HG03039 (cell line): ENCODE measurements around the gene MTOR.

Experiments
- ATAC-seq: cut with Tn5 transposase; IDR thresholded peaks from one replicate; pipeline ENCODE4 v1.9.1; 2021; ENCODE audit warnings: mild to moderate bottlenecking, moderate library complexity; ENCODE audit not compliant: unreplicated experiment

Gene MTOR

DNA sequence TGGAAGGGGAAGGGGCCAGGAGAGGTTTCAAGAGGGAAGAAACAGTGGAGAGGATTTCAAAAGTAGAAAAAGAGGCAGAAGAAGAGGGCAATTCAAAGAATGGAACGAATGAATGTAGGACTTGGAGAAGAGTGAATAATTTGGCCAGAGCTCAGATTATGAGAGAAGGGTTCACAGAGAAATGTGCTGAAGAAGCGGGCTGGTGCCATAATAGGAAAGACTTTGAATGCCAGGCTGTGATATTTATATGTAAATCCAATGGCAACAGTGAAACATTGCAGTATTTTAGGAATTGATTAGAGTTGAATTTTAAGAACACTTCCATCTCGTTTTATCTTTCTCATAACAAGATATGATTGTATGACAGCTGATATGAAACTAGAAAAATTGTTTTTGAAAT lies 109.2 kb downstream of the MTOR start:
- ATAC-seq: no peak

DNA sequence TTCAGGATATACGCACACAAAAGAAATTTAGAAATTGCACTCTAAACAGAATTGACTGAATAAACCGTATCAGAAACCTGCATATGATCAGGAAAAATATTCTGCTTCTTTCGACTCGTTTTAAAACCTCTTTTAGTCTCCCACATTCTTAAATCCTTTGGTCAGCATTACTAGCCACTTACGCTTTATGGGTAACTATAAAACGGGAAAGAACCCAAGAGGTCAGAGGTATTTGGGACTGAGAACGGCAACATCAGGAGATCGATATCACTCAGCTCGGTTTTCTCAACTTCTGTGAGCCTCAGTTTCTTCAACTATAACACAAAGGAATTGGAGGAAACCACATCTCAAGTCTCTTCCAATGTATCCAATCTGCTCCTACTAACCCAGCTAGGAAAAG lies 109.6 kb downstream of the MTOR start:
- ATAC-seq: no peak

DNA sequence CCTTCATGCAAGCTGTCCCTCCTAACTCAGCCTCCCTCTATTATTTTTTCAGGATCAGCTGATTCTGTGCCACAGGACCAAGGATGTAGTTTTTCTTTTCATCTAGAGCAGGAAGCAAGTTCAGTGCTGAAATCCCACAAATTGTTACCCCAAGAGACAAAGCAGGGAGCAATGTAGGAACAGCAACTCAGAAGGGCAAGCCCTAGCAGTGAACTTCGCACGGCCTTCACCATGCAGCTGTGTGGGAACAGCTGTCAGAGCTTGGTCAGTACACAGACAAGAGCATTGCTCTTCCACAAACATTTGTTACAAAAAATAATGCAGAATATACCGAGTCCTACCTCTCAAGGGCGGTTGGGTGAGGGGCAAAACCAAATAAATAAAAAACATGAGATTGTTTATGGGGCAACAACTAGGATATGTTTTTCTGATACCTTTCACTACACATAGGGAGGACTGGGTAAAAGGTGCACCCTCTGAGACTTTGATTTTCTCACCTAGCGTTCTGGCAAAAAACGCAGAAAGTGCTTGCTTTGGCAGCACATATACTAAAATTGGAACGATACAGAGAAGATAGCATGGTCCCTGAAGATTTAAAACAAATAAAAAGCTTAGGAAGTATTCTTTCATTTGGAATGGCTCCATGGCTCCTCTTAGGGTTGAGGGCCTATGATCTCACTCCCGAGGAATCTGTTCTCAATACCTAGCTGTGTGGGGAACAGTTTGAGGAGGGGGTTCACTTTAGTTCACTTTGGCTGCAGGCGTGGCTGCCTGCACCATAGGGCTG lies 110.3 kb downstream of the MTOR start:
- no peak for ATAC-seq

DNA sequence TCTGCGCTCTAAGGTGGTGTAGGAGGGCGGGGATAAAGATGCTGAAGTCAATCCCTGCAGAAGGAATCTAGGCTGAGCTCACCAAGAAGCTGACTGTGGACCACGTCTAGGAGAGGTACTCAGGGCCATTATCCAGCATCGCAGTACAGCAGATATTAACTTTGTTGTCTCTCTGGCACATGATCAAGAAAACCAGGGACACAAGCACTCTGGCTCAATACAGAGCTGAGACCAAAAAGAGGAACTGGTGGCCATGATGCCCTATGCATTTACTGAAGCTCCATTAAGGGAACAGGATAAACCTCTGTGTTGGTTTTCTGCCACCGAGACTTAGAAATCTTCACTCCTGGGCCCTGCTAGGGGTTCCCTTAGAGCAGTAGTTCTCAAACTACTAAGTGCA lies 111.2 kb downstream of the MTOR start:
- ATAC-seq: no peak

DNA sequence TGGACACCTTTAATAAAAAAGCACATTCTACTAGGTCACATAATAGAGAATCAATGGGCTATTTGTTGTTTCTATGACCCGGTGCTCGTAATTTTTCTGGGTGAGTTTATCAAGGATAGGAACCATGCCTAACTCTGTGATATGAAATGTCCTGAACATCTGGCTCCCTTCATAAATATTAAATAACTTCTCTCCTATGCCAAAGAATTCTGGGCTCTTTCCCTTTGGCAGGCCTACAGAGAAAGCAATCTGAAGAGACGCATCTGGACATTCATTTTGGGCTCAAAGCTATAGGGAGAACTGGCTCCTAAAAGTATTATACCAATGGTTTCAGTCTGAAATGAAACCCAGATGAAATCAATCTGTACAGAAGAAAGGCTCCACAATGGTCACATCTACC lies 112.0 kb downstream of the MTOR start:
- ATAC-seq: no peak

DNA sequence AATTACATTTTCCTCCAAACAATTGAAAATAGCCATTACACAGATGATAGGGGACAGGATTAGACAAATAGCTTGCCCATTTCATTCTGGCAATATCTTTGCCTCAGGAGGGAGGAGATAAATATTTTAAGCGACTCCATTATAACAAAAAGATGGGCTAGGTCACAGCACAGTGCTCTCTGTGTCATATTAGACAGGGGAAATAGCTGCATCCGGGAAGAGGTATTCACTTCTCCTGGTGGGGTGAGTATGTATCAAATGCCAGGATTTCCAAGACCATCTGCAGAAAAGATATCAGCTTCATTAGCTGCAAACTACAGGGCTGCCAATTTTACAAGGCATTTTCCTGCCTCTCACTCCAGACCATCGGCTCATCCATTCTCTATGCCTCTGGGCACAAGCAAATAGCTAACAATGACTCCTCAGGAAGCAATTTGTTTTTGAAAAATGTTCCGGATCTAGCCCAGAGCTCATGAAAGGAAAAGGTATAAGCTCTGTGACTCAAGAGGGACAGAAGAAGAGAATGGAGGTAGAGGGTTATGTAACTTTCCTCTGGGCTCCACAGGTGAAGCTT lies 115.1 kb downstream of the MTOR start:
- no peak for ATAC-seq

DNA sequence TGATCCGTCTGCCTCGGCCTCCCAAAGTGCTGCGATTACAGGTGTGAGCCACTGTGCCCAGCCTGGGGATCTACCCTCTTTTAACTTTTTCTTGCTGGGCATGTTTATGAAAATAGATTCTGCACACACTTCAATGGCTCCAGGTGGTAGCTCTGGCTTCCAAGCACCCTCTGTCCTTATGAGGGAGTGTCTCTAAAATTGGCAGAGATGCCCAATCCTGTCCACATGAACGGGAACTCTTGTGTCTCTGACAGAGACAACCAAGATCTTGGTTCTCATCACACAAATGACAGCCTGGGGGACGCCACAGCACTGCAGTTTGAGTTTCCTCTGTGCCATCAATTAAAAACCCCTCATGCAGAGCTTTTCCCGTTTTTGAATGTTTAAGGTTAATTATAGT lies 116.6 kb downstream of the MTOR start:
- ATAC-seq: no peak

DNA sequence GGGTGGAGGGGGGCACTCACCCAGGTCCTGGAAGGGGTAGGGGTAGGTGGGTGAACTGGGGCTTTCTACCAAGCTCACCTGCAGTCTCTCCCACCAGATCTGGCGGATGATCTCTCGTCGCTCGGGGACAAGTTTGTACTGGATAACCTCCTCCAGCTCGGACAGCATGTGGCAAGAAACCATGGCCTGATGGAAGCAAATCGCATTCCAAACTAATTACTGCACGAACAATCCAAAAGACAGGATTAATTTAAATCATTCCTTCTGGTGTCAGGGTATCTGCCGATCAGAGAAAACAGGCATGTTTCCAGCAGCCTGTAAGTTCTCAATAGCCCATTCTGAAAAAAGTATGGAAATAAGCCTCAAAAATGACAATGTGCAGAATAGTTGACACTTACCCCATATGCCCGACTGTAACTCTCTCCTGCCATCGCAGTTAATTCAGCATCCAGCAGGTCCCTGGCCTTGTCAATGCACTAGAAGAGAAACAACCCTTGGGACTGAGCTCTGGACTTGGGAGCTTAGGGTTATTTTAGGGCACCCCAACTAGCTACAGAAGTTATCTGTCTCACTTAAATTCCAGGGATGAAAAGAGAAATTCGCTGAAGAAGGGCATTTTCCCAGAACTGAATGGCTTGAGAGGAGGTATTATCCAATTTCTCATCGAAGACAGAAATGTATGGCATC lies 117.6 kb downstream of the MTOR start:
- ATAC-seq: no peak

DNA sequence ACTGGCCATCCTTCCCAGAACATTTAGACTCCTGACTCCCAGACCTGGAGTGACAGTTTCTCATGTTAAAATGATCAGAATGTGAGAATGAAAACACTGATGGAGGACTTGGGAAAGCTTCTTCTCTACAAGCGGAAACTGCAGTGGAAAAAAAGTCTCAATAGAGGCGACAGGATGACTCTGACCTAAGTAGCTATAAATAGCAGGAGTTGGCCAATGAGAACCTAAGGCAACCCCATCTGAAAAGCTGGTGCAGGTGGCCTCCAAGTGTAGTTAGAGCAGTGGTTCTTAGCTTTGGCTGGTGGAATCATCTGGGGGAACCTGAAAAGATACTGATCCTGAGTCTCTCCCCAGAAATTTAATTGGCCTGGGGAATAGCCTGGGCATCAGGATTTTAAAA lies 118.4 kb downstream of the MTOR start:
- no peak for ATAC-seq

DNA sequence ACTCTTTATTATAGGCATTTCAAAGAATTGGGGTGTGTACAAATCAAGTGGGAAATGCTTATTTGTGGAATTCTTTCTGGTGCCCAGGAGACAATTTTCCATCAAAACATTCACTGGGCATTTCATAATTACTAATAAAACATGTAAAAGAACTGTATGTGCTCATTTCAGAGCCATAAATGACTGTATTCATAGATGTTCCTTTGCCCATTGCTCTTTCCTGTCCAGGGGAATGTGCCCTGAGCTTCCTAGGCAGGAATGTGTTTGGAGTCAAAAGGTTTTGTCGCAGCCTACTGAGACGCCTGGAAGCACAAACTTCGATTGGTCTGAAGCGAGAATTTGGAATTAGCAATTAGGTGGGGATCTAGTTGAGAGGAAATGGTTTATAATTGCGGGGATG lies 119.0 kb downstream of the MTOR start:
- ATAC-seq: no peak

DNA sequence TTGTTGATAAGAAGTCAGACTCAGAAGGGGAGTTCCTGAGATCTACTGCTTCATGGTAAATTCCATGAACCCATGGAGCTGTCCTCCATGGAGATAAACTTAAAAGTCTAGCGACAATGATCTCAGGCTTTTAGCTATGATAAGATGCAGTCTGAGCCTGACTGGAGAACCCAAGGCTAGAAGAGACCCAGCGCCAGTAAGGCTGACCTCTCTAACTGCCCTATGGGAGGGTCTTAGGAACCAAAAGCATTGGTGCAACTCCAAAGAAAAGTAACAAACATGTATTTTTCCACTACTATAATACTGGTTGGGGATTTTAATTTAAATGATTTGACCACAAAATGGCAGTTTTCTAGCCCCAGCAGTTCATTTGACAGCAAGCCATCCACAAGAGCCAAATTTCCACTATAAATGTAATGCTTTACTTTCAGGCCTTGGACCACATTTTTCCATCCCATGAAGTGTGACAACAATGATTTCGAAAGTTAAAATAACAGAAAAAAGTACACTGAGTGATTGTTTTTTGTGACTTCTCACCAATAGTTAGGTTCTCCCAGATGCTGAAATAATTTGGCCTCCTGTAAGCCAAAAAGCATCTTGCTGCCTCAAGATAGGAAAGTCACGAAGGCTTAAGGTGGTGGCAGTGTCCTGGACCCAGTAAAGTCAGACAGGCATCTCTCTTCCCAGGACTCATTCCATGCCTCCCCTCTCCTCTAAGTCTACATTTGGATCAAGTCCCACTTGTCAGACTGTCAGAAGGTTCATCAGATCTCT lies 119.5 kb downstream of the MTOR start:
- no peak for ATAC-seq

DNA sequence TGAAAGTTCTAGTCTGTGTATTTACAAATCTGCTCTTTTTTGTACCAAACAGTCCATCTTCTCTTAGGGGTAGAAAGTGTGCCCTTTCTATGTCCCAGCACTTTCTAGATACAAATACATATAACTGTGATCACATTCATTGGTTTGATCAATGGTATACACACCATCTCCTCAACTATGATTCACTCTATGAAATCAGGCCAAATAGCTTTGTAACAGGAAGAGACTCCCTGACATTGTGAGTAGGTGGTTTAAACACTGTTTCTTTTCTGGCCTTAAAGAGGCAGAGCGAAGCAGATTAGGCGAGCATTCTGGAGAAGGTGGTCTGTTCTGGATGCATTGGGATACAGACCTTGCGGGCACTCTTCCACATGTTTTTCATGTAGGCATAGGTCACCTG lies 123.4 kb downstream of the MTOR start:
- no peak for ATAC-seq

DNA sequence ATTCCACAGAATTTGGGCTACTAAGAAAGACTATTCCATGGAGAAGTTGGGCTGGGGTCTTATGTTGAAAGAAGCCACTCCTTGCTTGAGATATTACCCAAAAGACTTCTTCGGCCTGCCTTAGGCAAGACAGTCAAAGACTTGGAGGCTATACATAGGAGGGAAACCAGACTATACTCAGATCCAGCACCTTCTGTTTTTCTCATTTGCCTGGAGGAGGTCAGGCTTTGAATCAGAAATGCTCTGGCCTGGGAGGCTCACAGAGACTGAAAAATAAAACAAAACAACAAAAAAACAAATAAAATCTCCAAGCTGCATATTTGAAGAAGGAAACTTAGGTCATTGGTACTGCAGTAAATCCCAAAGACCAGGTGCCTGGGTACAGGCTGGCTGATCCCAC lies 124.3 kb downstream of the MTOR start:
- ATAC-seq: no peak

DNA sequence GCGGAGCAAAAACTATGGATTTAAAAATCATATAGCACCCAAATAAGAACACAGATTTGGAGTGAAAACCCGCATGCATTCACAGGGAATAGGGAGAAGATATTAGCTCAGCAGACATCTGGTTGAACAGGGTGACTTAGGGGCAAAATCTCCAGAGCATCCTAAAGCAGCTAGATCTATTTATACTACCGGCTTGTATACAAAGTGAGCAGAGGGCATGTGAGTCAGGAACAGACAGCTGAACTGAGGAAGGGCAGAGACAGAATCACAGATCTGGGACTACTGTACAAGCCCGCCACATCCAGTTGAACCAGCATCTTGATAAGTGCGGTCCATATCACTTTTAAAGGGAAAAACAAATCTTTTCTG lies 127.5 kb downstream of the MTOR start:
- ATAC-seq: no peak

DNA sequence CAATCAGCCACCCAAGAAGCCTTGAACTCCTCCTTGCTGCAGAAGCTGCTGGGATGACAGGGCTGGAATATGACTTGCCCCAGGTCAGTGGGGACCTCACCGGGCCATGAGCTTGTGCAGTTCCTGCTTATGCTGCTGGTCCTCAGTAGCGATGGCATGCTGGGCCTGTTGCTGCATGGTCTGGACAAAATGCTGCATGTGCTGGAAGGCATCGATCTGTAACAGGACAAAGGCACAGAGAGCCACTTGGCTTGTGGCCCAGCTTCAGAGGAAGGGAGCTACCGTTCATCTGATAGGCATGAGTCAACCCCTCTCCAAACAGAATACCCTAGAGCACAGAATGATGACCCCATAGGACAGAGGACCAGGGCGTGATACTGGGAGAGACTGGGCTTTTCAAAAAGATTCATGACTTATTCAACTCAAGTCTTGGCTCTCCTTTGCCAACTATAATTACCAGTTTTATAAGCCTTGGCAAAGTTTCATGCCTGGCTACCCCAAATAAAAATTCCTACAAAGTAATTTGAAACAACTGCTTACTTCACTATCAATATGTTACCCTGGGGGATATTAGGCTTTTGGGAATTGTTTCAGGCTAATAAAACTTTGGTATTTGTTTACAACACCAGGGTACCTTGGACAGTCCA lies 128.0 kb downstream of the MTOR start:
- no peak for ATAC-seq

DNA sequence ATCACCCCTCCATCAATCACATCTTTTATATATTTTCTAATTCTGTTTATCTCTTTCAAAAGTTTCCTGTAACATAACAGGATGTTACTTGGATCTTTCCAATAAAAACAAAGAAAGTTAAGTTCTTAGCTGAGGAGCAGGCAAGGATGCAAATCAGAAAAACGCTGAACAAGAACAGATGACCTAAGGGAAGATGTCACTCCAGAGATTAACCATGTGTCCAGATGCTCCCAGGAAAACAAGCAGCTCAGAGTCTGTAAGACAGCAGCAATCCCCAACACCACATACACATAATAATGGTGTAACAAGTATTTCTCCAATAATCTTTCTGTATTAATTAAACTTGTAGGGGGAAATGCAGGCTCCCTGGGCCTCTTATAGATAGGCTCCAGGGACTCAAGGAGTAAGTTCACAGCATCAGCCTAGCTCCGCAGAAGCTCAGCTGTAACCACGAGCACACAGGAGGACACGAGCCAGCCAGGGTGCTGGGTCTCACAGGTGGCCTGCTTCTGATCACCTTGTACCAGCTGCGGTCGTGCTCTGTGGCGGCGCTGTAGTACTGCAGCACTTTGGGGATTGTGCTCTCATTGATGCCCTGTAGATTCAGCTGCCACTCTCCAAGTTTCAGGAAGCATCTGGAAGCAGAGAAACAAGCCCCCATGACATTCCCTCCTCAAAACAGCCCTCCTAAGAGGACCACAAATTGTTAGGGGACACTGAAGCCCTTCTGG lies 129.6 kb downstream of the MTOR start:
- no peak for ATAC-seq

DNA sequence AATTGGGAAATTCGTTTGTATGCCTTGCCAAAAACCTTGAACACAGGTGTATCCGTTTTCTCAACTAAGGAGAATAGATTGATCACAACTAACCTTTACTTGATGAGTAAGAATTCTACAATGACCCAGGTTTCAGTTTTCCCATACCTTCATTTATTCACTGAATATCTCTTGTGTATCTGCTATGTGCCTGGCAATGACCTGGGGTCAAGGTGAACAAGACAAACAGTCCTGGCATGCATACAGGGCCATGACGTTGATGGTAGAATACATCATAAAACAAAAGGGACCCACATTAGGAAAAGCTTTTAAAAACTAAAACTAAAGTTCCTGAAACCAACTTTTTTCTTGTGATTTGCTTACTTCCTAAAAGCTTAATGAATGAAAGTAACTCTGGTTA lies 130.5 kb downstream of the MTOR start:
- no peak for ATAC-seq

DNA sequence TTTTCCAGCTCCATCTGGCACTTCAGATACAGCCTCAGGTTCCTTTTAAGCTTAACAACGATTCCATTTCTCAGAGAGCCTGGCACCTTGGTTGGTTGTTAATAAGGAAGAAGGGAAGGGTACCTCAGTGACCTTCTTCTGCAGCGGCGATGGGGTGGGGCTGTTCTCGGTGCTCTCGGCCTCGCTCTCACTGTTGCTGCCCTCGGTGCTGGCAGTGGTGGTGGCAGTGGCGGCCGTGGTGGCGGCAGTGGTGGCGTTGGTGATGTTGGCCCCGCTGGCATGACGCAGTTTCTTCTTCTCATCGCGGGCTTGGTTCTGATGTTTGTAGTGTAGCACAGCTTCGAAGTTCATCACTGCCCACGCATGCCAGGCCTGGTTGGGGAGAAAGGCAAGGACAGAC lies 131.9 kb downstream of the MTOR start:
- ATAC-seq: no peak

DNA sequence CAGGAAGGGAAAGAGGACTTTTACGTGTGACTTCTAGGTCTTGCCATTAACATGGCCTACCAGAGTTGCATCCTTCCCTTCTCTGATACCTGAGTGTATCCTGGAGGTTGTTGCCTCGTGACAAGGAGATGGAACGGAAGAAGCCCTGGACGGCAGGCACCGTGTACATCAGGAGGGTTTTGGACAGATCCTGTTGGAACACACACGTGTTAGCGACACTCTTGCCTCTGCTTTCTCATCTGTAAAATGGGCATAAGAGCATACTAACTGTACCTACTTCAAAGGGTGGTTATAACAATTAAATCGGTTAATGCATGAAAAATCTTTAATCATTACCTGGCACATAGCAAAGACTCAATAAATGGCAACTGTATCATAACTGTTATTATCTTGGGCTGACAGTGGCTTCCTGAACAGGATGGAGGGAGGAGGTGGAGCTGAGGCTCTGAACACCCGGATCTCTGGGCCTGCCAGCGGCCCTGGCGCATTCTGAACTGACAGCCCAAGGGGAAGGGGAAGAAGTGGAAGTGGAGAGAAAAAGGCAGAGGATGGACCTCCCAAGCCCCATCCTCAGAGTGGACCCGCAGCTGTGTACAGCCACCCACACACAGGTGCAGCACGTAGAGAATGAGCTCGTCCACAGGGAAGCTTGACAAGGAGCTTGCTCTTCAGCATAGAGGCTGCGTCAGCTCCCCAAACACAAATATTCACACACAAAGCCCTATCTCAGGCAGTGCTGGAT lies 132.5 kb downstream of the MTOR start:
- ATAC-seq: no peak

DNA sequence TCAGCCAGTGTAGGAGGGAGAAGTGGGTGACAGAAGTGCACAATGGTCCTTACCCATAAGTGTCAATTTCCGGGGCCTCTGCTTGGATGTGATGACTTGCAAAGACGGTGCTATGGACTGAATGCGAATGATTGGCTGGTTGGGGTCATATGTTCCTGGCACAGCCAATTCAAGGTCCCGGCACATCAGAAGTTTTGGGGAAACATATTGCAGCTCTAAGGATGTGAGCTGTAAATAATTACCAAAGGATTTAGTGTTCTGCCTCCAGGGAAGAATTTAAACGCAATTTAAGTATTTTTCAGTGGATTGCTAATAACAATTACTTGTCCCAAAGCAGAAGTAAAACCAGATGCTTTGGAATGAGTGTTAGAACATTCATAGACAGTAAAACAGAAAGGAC lies 135.8 kb downstream of the MTOR start:
- no peak for ATAC-seq
